Measurements from ENCODE around the gene TSPAN4.

- TF ChIP-seq CTCF (conservative IDR thresholded peaks at IDR 0.05 in 1 of 2, IDR thresholded peaks at IDR 0.05 in 1 of 2; ENCODE audit: extremely low read depth in 1 of 2, insufficient read depth in 1 of 2, low read depth in 1 of 2, low read length in 2 of 2): no peak
- no peak for TF ChIP-seq EZH2 (IDR thresholded peaks at IDR 0.05; ENCODE audit: borderline replicate concordance, low read length)
These were observed 677 bp upstream of the TSPAN4 start for GRCh38 chr11:841981-842369.
